Activated CD4-positive, alpha-beta T cell treated with anti-CD3 and anti-CD28 coated beads for 48 hours (primary cell): ENCODE data around the gene NUP214.
"Not testable (repeated sequence)": the region's sequence is repeated elsewhere in the genome, so short reads cannot be mapped to it uniquely, and the experiment has no call there.

ENCODE experiments used
- DNase-seq: peaks from one replicate; pipeline ENCODE4 v3.0.0-alpha.2; 2020

The NUP214 gene

GRCh38 chr9:131097126-131097947, 28.0 kb upstream of the NUP214 start:
- no peak for DNase-seq

GRCh38 chr9:131097948-131098278, 27.5 kb upstream of the NUP214 start:
- no peak for DNase-seq

GRCh38 chr9:131098391-131099101, 26.8 kb upstream of the NUP214 start:
- DNase-seq: no peak

- DNase-seq: no peak
Measured at GRCh38 chr9:131099102-131099606, 26.2 kb upstream of the NUP214 start.

- not testable (repeated sequence) for DNase-seq
Measured at GRCh38 chr9:131099845-131100244, 25.5 kb upstream of the NUP214 start.

GRCh38 chr9:131100445-131100844, 24.9 kb upstream of the NUP214 start:
- DNase-seq: no peak

- no peak for DNase-seq
Measured at GRCh38 chr9:131101207-131101964, 24.0 kb upstream of the NUP214 start.

- no peak for DNase-seq
Measured at GRCh38 chr9:131103024-131103423, 22.4 kb upstream of the NUP214 start.

GRCh38 chr9:131103535-131103934, 21.9 kb upstream of the NUP214 start:
- DNase-seq: no peak

- no peak for DNase-seq
Measured at GRCh38 chr9:131104016-131104740, 21.2 kb upstream of the NUP214 start.

- DNase-seq: no peak
Measured at GRCh38 chr9:131105952-131106351, 19.4 kb upstream of the NUP214 start.

GRCh38 chr9:131107760-131108159, 17.6 kb upstream of the NUP214 start:
- no peak for DNase-seq

- DNase-seq: no peak
Measured at GRCh38 chr9:131111186-131111853, 14.1 kb upstream of the NUP214 start.

GRCh38 chr9:131111854-131112311, 13.5 kb upstream of the NUP214 start:
- DNase-seq: no peak

GRCh38 chr9:131112374-131113154, 12.8 kb upstream of the NUP214 start:
- no peak for DNase-seq

- no peak for DNase-seq
Measured at GRCh38 chr9:131113655-131114054, 11.7 kb upstream of the NUP214 start.

GRCh38 chr9:131114084-131114535, 11.3 kb upstream of the NUP214 start:
- DNase-seq: no peak

GRCh38 chr9:131115360-131115742, 10.0 kb upstream of the NUP214 start:
- DNase-seq: not testable (repeated sequence)

- no peak for DNase-seq
Measured at GRCh38 chr9:131116281-131117120, 8.9 kb upstream of the NUP214 start.

- DNase-seq: no peak
Measured at GRCh38 chr9:131117121-131117761, 8.1 kb upstream of the NUP214 start.
